Progenitor cell of endocrine pancreas (in vitro differentiated cells): ENCODE results near the gene CAB39. TPM values are rescaled to one million over a fixed set of nuclear protein-coding genes. Genes with fewer than 3 reads are reported as not detected.
A peak's percentile ranks its signal among the peaks of the same experiment; 100 is the strongest.

Source experiments
- DNase-seq: peaks from one replicate; pipeline ENCODE4 v3.0.0; 2021; ENCODE audit warnings: low spot score; ENCODE audit not compliant: unreplicated experiment
- H3K27ac Mint-ChIP-seq: 2 replicates; pipeline ENCODE4 v1.8.0; 2021; ENCODE audit warnings: mild to moderate bottlenecking, moderate library complexity, mixed read lengths
- H3K27me3 Mint-ChIP-seq: 2 replicates; pipeline ENCODE4 v1.8.0; 2021; ENCODE audit warnings: mixed read lengths
- H3K36me3 Mint-ChIP-seq: 2 replicates; pipeline ENCODE4 v1.8.0; 2022; ENCODE audit warnings: mixed read lengths; ENCODE audit not compliant: insufficient read depth
- H3K4me1 Mint-ChIP-seq: 2 replicates; pipeline ENCODE4 v1.8.0; 2021; ENCODE audit warnings: low read depth, mixed read lengths
- H3K4me3 Mint-ChIP-seq: 2 replicates; pipeline ENCODE4 v1.8.0; 2021; ENCODE audit warnings: low read depth, mild to moderate bottlenecking, moderate library complexity, mixed read lengths
- H3K9me3 Mint-ChIP-seq: 2 replicates; pipeline ENCODE4 v1.8.0; 2021; ENCODE audit warnings: low read depth, mixed read lengths
- total RNA-seq: library from RNA; stranded (reverse); gene quantifications from 2 replicates; pipeline ENCODE4 v1.2.1, GENCODE V29; 2021
- TF ChIP-seq, protein P1 (sequence below): fragments of 200-600 bp; sonication (generic); IDR thresholded peaks from one replicate; pipeline ENCODE4 v1.5.0; 2021; ENCODE audit warnings: antibody characterized with exemption, mild to moderate bottlenecking; ENCODE audit not compliant: unreplicated experiment

The CAB39 gene
- total RNA-seq, 1 donor from 2014 or later = 44.1 TPM

DNA sequence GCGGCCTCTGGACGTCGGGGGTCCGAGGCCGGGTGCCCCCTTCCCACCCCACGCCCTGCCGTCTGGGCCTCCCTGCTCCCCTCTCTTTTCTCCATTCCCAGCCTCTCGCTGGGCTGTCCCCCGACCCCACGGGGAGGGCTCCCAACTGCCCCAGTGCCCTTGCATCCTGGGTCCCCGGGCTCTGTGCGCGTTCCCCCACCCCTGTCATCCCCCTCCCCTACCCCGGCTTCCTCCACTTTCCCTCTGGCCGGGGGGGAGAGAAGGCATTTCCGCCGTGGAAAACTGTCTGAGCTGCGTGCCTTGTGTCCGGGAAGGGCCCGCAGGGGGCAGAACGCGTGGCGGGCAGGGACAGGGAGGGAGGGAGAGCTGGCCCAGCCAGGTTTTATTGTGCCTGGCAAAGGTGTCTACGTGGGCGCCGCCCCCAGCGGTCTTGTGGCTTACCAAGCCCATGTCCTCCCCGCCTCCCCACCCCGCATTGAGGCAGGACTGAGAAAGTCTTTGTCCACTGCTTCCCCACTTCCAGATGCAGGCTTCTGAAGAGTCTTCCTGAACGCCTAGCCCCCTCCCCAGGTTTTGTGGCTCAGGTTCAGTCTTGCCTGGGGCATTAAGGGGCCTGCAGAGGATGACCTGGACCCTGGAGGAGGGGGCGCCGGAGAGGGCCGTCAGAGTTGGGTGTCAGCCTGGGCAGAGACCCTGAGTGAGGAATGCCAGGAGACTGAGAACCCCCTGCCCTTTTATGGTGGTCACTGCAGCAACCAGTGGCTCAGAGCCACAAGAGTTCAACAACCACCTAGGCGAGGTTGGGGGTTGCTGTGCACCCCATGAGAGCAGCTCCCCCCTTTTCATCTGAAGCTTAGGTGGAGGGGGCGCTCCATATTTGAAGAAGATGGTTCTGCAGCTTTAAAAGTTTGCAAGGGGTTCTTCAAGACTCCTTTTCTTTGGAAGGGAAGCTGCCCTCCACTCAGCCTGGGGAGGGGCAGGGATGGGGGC, 153.4 kb downstream of the CAB39 start:
- peaks cover 20% of the 10 kb centered on the region for H3K27me3 Mint-ChIP-seq
- peaks cover 38% of the 10 kb centered on the region for H3K4me1 Mint-ChIP-seq
- H3K9me3 Mint-ChIP-seq = no peaks in the 10 kb centered on the region
- no peak for DNase-seq
- H3K36me3 Mint-ChIP-seq = no peaks in the 10 kb centered on the region
- H3K4me3 Mint-ChIP-seq = peak overlapping the region; percentile 95
- TF ChIP-seq, protein P1, sequence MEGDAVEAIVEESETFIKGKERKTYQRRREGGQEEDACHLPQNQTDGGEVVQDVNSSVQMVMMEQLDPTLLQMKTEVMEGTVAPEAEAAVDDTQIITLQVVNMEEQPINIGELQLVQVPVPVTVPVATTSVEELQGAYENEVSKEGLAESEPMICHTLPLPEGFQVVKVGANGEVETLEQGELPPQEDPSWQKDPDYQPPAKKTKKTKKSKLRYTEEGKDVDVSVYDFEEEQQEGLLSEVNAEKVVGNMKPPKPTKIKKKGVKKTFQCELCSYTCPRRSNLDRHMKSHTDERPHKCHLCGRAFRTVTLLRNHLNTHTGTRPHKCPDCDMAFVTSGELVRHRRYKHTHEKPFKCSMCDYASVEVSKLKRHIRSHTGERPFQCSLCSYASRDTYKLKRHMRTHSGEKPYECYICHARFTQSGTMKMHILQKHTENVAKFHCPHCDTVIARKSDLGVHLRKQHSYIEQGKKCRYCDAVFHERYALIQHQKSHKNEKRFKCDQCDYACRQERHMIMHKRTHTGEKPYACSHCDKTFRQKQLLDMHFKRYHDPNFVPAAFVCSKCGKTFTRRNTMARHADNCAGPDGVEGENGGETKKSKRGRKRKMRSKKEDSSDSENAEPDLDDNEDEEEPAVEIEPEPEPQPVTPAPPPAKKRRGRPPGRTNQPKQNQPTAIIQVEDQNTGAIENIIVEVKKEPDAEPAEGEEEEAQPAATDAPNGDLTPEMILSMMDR = peak; percentile 24
- H3K27ac Mint-ChIP-seq = peak overlapping the region; percentile 89

DNA sequence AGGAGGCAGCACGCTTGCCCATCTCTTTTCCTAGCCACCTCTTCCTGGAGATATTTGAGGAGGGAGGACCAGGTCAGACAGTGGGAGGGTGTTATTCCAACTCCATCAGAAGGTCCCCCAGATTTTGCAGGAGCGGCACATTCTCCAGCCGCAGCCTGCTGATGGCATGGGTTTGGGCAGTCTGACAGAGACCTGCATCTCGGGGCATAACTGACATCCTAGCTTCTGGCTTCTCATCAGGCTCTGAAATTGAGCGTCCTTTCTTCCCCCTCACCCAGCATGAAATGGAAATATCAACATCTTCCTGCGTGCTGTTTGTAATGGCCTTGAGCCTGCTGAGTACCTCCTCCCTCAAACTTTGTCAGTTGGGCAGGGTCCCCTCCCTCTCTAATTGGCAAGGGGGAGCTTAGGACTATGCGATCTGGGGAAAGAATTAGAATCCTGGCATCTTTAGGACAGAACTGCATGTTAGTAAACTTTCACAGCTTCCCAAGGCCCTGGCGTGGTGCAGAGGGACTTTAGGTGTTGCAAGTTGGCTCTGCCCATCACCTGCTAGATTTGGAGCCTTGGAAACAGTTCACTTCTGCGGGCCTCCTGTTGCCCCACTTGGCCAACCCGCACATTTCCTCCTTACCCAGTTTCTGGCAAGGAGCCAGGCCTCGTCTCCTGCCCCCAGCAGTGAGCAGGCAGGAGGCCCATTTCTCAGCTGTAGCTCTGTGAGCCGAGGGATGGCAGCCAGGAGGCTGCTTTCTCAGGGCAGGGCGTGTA, 154.3 kb downstream of the CAB39 start:
- Mint-ChIP-seq H3K36me3 (no peaks in the 10 kb centered on the region), H3K27me3 (peaks cover 13% of the 10 kb centered on the region), H3K9me3 (no peaks in the 10 kb centered on the region), H3K27ac (peak overlapping the region; percentile 49), H3K4me1 (peaks cover 41% of the 10 kb centered on the region), H3K4me3 (peak overlapping the region; percentile 95)
- no peak for DNase-seq
- TF ChIP-seq, protein P1 = no peak

DNA sequence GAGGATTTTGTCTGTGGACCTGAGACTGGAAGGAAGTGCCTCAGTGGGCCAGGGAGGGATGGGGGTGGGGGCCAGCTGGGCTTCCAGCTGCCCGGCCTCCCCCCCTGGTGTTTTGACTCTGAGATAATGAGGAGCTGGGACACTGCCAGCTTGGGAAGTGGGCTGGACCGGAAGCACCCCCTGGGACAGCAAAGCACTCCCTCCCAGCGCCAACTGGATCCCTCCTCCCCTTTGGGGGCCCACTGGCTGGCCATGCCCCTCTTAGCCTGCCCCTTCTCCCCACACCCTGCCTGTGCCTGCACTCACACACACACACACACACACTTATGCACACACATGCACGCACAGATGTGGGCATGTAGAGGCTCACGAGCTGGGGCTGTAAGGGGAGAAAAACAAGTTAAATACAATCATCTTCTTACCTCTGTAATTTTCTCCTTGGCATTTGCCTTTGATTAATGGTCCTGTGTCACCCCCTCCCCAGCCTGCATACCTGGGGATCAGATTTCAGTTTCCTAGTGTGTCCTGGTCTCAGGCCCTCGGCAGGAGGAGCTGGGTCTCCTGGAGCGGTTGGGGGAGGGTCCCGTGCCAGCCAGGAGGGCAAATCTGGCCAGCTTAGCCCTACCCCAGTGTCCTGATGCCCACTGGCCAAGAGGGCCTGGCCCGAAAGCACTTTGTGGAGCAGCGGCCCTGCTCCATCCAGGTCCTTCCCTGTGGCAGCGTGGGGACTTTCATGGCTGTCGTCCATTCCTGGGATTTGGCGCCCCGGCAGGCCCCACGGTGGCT, 155.7 kb downstream of the CAB39 start:
- Mint-ChIP-seq H3K4me3 (peak overlapping the region; percentile 57), H3K4me1 (peaks cover 41% of the 10 kb centered on the region)

DNA sequence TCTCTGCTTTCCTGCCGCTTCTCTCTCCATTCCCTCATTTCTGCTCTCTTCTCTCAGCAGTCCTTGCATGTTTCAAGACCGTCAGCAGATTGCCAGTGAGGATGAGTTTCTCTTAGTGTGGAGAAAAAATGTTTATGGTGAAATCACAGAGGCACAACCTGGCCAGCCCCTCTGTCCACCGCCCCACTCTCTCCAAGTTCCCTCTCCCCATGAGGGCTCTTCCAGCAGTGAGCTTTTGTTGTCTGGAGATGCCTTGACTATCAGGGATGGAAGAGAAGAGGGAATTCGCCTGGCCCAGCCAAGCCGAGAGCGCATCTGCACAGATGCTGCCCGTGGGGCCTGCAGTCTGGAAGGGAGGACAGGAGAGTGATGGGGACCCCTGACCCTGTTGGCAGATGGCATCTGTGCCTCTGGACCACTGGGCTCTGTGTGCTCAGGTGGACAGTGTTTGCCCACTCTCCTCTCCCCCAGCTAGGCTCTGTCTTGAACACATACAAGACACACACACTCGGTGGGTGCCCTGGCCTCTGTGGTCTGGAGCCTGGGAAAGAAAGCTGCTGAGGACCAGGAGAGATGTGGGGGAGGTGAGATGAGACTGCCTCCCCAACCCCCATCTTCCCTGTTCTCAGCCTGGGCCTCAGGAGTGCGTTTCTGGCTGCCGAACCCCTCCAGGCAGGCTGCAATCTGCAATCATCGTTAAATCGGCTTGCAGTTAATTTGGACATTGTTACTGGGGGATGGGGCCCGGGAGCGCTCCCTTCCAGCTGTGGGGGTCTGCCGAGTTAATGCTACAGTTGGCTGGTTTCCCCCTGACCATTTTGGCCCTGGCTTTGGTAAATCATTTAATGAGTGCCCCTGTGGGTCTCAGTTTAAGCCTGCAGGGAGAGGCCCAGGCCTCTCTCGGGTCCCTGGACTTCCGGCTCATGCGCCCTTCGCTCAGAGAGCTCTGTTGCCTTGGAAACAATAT, 156.6 kb downstream of the CAB39 start:
- TF ChIP-seq, protein P1 = no peak
- Mint-ChIP-seq H3K9me3 (no peaks in the 10 kb centered on the region), H3K36me3 (no peaks in the 10 kb centered on the region), H3K4me3 (peak overlapping the region; percentile 57), H3K27me3 (no peaks in the 10 kb centered on the region), H3K27ac (peak overlapping the region; percentile 88), H3K4me1 (peaks cover 40% of the 10 kb centered on the region)
- no peak for DNase-seq

More for the DNA sequence above, 155.7 kb downstream of the CAB39 start:
- DNase-seq = no peak
- Mint-ChIP-seq H3K27ac (peak overlapping the region; percentile 88), H3K27me3 (peaks cover 4% of the 10 kb centered on the region), H3K9me3 (no peaks in the 10 kb centered on the region), H3K36me3 (no peaks in the 10 kb centered on the region)
- TF ChIP-seq, protein P1 = no peak
